NCI-H128 (cell line): ENCODE data around the gene ANKRD12.

Experiments used
- DNase-seq: peaks from one replicate; lab custom pipeline; 2025; ENCODE audit not compliant: unreplicated experiment; lab: John Stamatoyannopoulos, UW

The ANKRD12 gene

GRCh38 chr18:9106094-9106493 lies 30.5 kb upstream of the ANKRD12 start:
- no peak for DNase-seq

DNA sequence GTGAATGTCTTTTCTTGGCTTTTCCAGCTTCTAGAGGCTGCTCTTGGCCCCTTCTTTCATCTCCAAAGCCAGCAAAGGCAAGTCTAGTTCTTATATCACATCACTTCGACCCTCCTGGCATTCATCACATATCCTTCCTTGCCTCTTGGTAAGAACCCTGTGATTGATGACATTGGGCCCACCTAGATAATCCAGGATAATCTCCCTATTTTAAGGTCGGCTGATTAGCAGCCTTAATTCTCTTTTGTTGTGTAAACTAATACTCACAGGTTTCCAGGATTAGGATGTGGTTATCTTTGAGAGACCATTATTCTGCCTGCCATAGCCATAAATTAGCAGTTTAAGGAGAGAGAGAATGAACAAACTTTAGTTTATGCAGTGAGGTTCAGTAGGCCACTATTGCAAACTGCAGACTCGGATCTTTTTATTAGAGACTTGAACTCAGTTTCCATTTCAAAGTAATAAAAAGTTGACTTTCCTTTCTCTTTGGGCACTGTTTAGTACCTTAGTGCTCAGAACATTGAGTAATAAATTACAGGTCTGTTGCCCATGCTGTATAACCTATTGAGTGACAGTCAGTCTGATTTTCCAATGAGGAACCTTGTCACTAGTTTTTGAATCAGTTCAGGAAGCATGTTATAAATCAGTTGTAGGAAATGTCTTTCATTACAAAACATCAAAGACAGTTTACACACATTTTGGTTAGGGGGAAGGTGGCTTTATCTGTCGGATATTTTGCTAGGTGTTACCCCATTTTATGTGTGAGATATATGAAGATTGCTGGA lies 29.6 kb upstream of the ANKRD12 start:
- DNase-seq: no peak

- no peak for DNase-seq
Measured at GRCh38 chr18:9108911-9109310, 27.7 kb upstream of the ANKRD12 start.

DNA sequence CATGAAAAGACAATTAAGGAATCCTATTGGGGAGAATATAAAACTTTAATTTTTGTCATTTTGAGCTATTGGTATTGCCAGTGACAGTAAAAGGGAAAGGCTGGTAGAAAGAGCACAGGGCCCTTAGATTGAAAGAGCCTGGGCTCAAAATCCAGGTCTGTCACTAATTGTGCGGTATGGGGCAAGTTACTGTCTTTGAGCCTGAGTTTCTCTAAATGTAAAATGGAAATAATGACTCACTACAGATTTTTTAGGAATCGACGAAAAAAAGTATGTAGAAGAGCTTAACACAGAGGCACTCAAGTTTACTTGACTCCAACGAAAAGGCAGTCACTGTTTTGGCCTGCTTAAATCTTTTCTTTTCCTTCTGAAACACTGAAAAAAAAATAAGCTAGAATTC lies 27.1 kb upstream of the ANKRD12 start:
- no peak for DNase-seq

DNA sequence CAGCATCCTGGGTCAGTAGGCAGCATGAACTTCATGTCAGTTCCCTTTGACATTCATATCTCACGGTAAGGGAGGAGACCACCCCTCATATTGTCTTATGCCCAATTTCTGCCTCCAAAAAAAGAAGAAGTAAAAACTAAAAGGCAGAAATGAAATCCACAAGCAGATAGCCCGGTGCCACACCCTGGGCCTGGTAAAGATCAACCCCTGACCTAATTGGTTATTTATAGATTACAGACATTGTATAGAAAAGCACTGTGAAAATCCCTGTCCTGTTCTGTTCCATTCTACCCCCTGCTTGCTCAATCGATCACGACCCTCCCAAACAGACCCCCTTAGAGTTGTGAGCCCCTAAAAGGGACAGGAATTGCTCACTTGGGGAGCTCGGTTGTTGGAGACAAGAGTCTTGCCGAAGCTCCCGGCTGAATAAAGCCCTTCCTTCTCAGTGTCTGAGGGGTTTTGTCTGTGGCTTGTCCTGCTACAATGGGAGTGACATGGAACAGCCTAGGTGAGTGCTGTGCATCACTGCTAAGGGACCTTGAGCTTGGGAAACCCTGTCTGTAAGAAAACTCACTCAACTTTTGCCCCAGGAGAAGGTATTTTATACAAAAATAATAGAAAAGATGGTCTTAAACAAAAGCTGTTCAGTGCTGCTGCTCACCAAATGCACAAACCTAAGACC lies 23.0 kb upstream of the ANKRD12 start:
- no peak for DNase-seq

- DNase-seq: no peak
Measured at GRCh38 chr18:9115984-9116383, 20.6 kb upstream of the ANKRD12 start.

DNA sequence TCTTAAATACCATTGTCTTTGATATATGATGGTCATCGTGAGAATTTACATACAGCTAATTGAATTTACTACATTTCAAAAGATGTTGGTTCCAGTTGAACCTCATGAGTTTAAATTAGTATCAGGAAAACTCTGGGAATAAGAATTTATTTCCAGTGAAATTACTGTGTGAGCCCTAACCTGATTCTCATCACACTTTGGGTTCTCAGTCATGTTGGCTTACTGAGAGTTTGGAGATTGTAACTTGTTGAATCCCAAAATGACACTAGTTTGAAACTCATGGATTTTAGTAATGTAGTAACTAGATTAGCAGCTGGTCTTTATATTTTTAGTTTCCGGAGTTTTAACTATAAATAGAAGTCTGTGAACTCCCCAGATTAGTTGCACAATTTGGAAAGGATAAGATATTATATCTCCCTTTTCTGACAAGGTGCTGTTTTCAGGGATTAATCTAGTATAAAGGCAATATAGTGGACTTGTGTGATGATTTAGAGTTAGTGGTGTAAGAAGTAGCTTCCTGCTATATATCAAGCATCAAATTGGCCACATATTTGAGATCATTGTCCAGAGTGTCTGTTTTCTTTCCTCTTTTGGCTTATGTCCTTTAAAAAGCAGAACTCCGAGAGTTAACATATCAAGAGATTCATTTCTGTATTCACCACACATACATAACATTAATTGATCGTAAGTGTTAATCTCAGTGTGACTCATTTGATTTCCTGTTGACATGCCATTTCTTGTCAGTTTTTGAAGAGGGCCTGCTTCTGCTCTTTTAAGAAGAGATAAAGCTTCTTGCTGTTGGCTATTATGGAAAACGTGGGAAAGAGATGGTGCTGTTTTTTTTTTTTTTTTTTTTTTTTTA lies 18.4 kb upstream of the ANKRD12 start:
- no peak for DNase-seq

- no peak for DNase-seq
Measured at GRCh38 chr18:9120796-9121195, 15.8 kb upstream of the ANKRD12 start.

GRCh38 chr18:9123520-9123919 lies 13.1 kb upstream of the ANKRD12 start:
- no peak for DNase-seq

GRCh38 chr18:9124824-9125223 lies 11.8 kb upstream of the ANKRD12 start:
- no peak for DNase-seq

DNA sequence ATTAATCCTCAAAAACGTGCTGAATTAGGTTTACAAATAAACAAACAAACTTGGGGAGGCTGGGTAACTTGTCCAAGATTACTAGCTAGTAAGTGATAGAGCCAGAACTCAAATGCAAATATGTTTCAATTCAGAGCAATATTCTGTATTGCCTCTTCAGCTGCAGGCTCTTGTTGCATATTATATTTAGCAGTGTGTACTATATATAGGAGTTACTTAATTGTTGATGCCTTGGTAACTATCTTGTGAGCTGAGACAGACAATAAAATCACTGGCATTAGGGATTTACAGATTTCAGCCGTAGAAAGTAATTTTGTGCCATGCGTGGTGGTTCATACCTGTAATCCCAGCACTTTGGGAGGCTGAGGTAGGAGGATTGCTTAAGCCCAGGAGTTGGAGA lies 10.2 kb upstream of the ANKRD12 start:
- DNase-seq: no peak

GRCh38 chr18:9130195-9130594 lies 6.4 kb upstream of the ANKRD12 start:
- DNase-seq: no peak

GRCh38 chr18:9130806-9131205 lies 5.8 kb upstream of the ANKRD12 start:
- no peak for DNase-seq

- no peak for DNase-seq
Measured at GRCh38 chr18:9132628-9133027, 4.0 kb upstream of the ANKRD12 start.

GRCh38 chr18:9133225-9133624 lies 3.4 kb upstream of the ANKRD12 start:
- DNase-seq: no peak

- DNase-seq: no peak
Measured at GRCh38 chr18:9135081-9135911, 1.3 kb upstream of the ANKRD12 start.

DNA sequence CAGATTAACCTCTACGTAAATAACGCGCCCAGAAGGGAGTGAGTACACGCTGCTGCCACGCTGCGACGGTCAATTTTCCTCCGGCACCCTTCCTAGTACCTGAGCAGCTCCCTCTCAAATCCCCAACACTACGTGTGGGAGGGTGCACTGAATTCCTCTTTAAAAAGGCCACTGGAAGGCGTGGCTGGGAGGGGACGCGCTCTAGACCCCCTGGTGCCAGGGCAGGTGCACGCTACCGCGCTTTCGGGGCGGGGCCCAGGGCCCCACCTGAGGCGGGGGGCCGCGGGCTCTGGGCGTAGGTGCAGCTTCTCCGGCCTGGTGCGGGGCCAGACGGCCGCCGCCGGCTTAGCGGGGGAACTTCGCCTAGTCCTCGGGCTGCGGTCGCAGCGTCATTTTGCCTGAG lies 668 bp upstream of the ANKRD12 start:
- peak; percentile 78 for DNase-seq

DNA sequence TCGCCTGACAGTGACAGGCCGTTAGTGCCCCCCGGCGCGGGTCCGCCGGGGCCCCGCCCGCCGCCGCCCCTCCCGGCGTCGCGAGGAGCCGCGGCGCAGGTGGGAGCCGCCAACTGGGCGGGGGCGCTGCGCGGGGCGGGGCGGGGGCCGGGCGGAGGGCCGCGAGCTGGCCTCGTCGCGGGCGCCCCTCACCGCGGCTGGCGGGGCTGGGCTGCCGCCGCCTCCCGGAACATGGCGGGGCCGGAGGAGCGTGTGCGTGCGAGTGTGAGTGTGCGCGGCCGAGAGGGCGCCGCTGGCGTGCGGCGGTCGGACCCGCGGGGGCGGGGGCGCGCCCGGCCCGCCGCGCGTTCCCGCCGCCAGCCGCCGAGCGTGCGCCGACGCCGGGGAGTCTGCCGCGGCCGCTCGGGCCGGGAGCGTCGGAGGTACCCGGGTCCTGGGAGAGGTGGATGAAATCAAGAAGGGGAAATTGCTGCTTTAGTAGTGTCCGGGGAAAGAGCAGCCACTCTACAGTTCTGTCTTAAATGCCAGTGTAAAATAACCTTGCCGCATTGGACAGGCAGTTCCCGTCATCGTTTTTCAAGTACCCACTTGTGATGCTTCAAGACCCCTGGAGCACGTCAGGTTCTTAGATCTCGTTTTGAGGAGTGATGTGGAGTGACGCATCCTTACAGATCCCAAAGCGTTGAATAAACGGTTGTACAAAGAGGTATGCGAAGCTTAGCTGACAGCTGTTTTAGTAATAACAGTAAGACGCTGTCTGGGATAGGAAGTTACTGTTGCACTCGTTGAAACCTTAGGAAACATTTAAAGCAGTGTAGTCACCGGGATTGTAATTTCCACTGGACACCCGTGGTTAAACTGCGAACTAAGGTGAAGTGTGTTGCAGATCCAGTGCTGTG lies 836 bp downstream of the ANKRD12 start:
- DNase-seq: peak; percentile 62

GRCh38 chr18:9139400-9140039 lies 2.9 kb downstream of the ANKRD12 start:
- DNase-seq: no peak
